Ureter (tissue), 1 donor: Measurements from ENCODE around the gene LBP. TPM values are rescaled to one million over a fixed set of nuclear protein-coding genes. Genes with fewer than 3 reads are reported as not detected.
"Not testable (repeated sequence)": the region's sequence is repeated elsewhere in the genome, so short reads cannot be mapped to it uniquely, and the experiment has no call there.

ENCODE experiments used
- DNase-seq: peaks from one replicate; pipeline ENCODE4 v3.0.0-alpha.2; 2020; ENCODE audit warnings: low spot score
- total RNA-seq: library from RNA; stranded (reverse); gene quantifications from one replicate; pipeline ENCODE4 v1.2.4, GENCODE V29; 2023
- donor health status: DM: yes; HTN: yes; CAD: no.

Gene LBP
- total RNA-seq, 1 donor from 2014 or later = 0.83 TPM

DNA sequence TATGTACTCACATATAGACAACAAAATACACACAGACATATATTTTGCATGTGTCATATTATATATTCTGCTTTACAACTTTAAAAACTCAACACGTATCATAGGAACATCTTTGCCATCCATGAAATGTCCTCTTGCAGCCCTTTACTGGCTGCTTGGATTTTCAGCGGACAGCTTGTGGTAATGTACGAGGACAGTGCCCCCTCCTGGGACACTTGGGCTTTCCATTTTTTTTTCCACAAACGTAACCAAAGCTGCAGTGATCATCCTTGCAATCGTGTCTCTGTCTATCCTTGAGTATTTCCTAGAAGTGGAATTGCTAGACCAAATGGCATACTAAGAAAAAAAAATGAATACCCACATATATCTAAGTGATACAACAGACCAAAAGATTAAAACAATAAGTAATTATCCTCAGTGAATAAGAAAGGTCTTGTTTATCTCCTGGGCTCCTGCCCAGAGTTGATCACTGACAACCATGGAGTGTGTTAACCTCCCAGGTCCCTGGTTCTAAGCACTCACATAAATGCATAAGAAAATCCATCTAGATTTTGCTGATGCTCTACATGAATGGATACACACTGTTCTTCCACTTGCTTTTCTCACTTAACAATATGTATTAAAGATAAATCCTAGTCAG, 24.2 kb upstream of the LBP start:
- peak; percentile 64 for DNase-seq

DNA sequence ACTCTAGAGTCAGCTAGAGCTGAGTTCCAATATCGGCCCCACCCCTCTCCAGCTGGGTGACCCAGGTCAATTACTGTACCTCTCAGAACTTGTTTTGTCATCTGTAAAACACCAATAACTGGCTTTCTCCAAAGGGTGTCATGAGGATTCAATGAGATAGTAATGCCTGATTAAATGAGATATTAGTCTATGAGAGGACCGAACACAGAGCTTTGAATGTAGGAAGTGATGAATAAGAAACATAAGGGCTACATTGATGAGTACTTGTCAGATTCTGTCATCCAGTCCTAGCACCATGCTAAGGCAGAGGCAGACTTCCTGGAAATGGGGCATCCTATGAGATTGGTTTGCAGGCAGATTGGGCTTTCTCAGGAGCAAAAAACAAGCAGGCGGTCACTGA, 22.1 kb upstream of the LBP start:
- no peak for DNase-seq

DNA sequence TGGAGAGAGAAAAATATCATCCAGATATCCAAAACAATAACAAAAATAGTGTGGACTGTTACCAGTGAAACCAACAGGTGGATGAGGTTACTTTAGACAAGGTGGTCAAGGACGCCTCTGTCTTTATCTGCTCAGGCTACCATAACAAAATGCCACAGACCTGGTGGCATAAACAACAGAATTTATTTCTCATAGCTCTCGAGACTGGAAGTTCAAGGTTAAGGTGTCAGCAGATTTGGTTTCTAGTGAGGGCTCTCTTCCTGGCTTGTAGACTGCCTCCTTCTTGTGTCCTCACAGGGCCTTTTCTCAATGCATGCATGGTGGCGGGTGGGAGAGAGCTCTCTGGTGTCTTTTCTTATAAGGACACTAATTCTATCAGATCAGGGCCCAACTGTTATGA, 21.1 kb upstream of the LBP start:
- no peak for DNase-seq

DNA sequence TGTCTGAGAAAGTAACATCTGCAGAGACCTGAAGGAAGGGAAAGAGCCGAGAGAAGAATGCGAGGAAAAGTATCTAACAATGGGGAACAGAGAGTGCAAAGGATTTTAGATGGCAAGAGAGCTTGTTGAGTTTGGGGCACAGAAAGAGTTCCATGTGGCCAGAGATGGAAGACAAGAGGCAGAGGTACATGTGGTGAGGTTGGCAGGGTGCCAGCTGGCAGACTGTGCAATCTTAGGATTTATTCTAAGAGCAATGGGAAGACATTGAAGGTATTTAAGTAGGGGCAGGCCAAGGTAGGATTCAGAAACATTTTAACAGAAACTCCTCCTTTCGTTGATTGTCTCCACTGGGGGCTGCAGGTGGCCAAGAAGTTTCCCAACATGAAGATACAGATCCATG, 20.4 kb upstream of the LBP start:
- DNase-seq = no peak

DNA sequence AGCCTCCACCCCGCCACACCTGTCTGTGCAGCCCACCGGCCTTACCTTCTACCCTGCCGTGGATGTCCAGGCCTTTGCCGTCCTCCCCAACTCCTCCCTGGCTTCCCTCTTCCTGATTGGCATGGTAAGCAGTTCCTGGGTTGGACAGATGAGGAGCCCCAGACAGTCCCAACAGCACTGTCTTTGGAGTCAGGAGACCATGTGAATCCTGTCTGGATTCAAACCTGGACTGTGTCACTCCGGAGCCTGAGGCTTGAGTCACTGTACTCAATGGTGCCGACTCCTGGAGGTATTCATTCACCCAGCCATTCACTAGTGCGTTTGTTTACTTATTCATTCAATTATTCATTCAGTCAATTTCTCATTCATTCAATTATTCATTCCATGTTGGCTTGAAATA, 20.0 kb upstream of the LBP start:
- no peak for DNase-seq

DNA sequence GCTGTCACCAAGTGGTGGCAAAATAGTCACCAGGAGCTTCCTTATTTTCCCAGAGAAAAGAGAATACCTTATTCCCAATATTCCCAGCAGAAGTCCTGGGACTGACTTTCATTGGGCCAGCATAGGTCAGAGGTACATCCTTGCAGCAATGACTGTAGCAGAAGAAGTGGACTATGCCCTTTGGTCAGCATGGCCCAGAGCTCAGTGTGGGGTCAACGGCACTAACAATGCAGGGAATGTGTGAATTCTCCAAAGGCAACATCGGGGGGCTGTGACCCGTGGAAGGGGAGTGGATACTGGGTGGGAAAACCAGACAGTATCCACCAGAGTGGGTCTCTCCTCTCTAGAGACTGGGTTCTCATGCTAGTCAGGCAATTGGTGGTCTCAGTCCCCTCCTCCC, 15.6 kb upstream of the LBP start:
- DNase-seq = no peak

DNA sequence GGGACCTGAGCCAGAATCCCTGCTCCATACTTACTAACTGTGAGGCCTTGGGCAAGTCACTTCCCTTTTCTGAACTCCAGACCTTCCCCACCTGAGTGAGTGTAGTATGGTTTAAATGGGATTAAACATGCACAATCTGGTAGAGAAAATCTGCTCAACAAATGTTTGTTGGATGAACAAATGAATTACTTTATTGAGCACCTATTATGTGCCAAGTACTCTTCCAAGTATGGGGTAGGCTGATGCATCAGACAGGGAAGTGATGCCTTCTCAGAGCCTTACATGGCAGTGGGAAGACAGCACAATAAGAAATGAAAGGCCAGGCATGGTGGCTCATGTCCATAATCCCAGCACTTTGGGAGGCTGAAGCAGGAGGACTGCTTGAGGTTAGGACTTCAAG, 15.0 kb upstream of the LBP start:
- DNase-seq = no peak

DNA sequence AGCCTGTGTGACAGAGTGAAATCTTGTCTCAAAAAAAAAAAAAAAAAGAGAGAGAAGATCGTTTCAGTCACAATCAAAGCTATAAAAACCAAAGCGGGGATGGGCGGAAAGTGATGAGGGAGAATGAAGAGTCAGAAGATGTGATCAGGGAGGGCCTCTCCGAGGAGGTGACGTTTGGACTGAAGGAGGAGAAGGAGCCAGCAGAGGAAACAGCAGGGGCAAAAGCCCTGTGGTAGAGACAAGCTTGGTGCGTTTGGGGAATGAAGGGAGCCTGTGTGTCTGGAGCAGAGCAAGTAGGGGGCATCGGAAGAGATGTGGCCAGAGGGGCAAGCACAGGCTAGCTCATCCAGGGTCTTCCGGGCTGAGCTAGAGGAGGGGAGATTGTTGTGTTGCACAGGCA, 14.5 kb upstream of the LBP start:
- DNase-seq = no peak

DNA sequence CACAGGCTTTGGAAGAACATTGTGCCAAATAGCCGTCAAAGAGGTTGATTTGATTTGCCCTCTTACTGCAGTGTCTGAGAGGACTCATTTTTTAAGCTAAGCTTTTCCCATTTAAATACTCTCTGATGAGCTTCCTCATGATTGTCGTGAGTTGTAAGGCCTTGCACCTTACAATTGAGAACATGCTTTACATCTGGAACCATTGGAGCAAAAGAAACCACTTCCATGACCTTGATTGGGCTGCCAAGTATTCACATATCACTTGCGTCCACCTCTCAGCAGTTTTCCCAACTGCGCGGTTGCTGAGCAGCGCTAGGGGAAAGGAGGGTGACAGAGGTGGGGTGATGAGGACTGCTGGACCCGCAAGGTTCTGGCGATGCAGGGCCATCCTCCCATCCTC, 12.3 kb upstream of the LBP start:
- no peak for DNase-seq

DNA sequence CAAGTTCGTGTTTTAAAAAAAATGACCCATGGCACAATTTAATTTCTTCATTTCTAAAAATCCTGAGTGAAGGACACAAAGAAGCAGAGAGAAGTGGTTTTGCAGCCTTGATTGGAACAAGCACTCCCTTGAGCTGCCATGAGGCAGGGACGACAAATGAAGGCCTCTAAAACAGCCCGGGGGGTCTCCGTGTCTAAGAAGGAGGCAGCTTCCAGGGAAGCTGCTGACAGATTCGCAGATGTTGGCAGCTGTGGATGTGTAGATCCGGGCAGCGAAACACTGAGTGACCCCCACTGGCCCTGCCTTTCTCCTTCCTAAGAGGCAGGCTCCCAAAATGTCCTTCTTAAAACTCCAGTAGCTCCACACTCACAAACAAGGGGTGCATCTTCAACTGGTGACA, 9.6 kb upstream of the LBP start:
- DNase-seq = no peak

DNA sequence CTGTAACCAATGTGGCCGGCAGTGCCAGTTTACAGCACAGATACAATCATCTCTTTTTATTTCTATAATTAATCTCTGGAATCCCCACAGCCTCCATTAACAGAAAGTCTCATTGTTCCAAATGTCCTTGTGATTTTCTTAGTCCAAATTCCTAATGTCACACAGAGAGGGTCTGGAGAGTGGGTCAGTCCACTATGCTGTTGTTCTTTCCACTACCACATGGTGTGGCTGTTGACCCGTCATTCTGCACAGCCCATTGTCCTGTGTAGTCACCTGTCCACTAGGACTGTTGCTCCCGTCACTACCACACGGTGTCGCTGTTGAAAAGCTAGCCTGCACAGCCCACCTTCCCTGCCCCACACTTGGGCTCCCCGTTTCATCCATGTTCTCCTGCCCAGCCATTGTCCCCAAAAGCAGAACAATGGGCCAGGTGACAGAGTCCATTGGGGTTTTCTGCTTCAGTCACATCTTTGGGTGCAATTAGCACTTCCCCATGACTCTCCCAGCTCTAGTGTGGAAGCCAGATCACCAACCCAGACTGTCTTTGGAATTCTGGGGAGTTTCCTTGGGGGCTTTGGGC, 8.6 kb upstream of the LBP start:
- no peak for DNase-seq

DNA sequence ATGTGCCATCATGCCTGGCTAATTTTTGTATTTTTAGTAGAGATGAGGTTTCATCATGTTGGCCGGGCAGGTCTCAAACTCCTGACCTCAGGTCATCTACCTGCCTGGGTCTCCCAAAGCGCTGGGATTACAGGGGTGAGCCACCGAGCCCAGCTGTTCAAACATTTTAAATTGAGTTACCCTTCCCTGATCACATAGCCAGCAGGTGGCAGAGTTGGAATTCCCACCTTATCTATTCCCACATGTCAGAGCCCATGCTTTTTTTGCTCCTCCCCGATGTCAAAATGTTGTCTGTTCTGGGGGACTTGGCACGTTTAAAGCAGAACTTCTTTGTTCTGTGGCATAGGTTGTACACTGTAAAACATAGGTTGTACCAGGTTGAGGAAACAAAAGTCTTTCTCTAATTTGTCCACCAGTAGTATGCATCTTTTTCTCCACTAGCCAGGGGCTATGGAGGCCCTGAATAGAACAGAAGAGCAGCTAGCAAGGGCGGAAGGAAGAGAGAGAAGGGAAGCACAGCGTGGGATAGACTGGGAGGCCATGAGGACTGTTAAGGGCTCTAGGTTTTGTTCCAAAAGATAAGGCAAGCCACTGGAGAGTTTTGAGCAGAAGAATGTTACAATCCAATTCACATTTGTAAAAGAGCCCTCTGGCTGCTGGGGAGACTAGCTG, 7.3 kb upstream of the LBP start:
- no peak for DNase-seq

DNA sequence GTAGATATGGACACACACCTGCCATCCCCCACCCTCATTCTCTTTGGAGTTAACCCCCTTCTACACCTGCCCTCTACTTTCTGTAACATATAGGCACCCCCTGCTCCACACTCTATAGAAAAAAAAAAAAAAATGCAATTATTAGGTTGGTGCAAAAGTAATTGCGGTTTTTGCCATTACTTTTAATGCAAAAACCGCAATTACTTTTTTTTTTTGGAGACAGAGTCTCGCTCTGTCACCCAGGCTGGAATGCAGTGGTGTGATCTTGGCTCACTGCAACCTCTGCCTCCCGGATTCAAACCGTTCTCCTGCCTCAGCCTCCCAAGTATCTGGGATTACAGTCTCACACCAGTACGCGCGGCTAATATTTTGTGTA, 6.8 kb upstream of the LBP start:
- DNase-seq = not testable (repeated sequence)

DNA sequence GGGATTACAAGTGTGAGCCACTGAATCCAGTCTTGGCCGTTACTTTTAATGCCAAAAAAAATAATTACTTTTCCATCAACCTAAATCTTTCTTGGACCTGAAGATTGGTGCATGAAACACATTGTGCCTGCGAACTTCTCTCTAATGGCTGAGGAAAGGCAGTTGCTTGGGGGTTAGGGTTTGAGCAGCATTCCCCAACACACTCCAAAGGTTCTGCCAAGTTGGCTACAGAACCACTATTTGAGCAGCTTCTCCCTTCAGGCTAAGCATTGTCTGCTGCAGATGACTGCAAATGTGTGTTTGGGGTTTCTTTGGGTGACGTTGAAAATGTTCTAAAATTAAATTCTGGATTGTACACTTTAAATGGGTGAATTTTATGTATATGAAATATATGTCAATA, 6.3 kb upstream of the LBP start:
- no peak for DNase-seq

DNA sequence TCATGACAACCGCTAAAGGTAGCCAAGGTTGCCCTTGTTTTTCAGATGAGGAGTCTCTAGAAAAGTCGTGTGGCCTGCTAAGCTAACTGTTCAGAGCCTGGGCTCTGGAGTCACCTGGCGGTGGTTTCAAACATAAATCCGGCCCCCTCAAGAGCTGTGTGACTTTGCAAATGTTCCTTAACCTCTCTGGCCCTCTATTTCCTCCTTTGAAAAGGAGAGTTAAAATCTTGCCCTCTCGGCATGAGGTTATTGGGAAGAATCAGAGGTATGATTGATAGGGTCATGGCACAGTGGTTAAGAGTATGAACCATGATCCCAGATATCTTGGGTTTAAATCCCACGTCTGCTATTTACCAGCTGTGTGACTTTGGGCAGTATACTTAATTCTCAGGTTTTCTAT, 5.6 kb upstream of the LBP start:
- no peak for DNase-seq

DNA sequence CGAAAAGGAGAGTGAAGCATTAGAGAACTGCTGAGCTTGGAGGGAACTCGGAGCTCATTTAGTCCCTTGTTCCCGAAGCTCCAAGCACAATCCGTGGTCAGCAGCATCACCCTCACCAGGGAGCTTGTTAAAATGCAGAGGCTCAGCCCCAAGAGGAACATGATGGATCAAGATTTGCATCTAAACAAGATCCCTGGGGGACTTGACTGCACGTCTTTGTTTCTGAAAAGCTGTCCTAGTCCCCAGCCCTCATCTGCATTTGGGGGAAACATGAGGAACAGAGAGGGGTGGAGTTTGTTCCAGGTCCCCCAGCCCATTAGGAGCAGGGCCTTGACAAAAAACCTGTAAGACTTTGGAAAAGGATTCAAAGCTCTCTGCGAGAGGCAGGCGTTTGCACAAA, 4.1 kb upstream of the LBP start:
- DNase-seq = no peak

DNA sequence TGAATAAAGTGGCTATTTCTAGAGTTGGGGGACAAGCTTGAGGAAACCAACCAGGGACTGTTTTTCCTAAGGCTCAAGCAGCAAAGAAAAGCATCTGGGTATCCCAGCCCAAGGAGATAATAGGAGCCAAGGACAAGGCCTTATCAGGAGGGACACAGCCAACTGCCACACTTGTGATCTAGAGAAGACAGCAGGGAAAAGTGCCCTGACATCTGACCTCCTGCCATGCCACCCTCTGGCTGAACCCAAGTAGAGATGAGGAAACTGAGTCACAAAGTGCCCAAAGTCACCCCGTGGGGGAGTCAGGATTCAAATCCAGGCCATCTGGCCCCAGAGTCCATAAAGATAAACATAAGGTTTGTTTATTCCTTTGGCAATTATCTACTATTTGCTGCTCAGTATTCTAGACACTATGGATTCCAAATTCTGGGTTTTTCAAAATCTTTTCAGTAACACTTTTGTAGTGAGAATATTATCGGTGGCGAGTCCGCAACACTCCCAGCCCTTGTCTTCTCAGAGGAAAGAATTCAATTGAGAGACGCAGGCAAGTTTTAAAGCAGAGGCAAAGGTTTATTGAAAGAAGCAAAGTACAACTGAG, 3.5 kb upstream of the LBP start:
- DNase-seq = no peak

DNA sequence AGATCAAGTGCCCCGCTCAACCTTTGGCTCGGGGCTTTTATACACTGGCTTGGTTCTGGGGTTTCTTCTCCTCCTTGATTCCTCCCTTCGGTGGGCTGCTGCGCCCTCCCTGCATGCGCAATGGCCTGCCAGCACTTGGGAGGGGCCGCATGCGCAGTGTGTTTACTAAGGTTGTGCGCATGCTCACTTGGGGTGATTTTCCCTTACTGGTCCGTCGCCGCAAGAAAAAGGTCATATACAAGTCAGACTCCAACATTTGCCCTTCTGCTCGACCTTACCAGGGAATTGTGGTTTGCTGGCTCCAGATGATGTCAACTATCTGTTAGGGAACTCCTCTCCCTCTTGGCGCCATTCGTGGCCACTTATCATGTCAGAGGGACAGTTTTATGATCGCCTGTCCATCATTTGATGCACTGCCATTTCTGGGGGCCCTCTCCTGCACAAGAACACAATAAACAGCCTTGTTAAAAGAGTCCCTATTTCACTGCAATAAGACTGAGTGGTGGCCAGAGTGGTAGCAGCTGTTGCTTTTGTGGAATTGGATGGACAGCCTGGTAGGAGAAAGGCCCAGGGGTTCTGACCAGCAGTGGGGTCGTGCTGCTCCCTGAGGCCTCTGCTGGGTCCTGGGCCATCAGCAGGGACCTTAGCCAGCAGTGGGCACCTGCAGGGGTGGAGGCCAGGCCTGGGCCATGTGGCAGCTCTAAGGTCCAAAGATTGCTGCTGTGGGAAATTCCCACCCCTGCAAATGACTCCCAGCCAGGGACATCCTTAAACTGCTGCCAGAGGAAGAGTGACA, 2.8 kb upstream of the LBP start:
- peak; percentile 76 for DNase-seq

DNA sequence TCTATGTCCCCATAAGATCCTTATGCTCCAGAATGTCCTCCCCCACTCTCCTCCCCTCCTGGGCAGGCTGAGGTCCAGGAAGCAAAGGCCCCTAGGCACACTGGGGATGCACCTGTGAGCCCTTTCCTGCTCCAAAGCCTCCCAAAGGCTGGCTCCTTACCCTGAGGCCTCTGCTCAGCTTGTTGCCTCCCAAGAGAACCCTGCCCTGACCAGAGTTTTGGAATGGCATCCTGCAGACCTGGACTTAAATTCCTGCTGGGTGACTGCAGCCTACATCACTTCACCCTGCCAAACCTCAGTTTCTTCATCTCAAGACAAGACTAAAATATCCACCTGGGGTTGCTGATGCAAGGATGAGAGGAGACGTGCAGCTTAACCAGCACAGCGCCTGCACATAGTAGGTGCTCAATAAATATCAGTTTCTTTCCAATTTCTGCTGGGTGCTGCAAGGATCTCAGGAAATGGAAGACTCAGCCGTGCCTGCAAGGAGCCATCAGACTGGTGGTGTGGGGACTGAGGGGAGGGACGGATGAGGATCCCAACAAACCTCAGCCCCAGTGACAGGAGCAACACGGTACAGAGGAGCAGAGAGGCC, 2.1 kb upstream of the LBP start:
- no peak for DNase-seq

DNA sequence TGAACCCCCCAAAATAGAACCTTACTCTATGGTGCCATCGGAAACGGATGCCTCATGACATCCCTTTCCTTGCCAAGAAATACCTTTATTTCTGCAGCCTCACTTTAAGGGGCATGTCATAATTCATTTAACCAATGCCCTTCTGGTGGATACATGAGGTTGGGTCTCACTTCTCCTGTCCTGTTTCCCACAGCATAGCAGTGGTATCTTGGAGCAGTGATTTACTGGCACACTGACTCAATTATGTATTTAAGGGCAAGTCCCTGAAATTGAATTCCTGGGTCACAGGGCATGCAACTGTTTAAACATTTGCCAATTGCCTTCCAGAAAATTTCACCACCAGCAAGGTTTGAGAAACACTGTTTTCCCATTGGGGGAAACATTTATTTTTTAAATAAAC, 639 bp upstream of the LBP start:
- no peak for DNase-seq

DNA sequence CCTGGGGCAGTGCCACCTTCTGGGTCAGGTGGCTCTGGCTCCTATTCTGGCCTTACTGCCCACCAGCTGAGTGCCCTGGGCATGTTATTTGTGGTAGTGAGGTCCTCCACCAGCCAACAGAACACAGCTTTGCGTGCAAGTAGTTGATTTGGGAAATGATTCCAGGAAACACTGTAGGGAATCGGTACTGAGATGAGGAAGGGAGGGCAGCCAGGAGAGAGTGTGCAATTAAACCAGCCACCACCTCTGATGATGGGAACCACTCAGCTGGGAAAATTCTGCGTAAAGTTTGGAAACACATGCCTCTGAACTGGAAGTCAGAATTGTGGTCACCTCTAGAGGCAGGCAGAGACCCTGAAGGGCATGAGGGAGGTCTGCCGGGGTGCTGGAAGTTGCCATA, 459 bp downstream of the LBP start:
- no peak for DNase-seq

DNA sequence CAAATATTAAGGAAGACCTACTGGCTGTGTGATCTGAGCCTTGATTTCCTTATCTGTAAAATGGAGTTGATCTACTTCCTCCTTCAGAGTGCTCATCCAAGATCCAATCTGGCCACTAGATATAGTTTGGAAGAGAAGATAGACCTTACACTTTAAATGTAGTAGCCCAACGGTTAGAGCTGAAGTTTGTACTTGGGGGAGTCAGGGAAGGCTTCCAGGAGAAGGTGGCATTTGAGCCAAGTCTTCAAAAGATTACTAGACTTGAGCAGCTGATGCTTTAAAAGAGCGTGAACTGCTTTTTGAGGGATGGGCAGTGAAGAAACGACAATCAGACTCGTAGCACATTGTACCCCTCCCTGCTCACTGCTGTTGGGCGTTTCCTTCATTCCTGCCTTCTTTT, 3.6 kb downstream of the LBP start:
- no peak for DNase-seq
